UCSD-AML1 (cell line): ENCODE results near the gene GFPT2.

ENCODE experiments used
- DNase-seq: peaks from one replicate; lab custom pipeline; 2025; ENCODE audit not compliant: unreplicated experiment; lab: John Stamatoyannopoulos, UW

Gene GFPT2

DNA sequence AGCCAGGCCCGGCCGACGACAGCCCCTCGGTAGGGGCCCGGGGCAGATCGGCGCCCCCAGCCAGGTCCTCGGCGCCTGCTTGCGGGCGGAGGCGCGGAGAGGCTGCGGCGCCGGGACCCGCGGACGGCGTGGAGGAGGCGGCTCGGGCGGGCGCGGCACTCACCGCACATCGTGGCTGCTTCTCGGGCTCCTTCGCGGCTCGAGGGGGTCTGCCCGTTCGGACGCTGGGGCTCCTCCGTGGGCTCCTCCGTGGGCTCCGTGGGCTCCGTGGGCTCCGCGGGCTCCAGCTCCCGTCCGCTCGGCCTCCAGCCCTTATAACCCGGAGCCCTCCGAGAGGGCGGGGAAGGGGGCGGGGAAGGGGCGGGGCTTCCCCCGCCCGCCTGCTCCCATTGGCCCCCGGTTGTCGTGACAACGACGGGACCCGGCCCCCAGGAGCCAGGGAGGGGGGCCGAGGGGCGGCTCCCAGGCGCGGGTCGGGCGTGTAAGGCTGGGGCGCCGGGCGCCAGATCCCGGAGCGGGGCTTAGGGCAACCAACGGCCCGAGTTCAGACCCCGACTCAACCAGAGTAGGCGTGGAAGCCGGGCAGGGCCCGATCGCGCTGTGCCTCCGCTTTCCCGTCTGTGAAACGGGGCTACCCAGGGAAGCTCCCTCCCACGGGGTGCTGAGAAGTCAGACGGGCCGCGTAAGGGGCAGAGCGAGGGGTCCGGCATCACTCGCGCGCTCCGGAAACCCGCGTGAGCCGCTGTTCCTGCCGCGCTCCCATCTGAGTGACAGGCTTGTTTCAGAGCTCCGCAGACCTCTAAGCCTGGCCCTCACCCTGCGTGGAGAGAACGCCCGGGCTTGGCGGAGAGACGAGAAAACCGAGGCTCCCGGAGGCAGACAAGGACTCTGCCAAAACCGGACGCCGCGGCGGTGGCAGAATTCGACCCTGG, at the start of gene GFPT2:
Gene GFPT2, minus strand, starts transcription at position 289 of the 932 bp plus-strand sequence. Its CDS starts 119 bp downstream, at position 170.
- DNase-seq: peak; percentile 61

DNA sequence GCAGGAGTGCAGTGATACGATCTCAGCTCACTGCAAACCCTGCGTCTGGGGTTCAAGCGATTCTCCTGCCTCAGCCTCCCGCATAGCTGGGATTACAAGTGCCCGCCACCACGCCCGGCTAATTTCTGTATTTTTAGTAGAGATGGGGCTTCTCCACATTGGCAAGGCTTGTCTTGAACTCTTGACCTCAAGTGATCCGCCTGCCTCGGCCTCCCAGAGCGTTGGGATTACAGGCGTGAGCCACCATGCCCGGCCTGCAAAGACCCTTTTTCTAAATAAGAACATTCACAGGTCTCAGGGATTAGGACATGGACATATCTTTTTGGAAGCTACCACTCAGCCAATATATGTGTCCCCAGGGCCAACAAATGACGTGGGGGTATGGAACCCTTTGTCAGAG, 49.6 kb upstream of the GFPT2 start:
- DNase-seq: no peak

DNA sequence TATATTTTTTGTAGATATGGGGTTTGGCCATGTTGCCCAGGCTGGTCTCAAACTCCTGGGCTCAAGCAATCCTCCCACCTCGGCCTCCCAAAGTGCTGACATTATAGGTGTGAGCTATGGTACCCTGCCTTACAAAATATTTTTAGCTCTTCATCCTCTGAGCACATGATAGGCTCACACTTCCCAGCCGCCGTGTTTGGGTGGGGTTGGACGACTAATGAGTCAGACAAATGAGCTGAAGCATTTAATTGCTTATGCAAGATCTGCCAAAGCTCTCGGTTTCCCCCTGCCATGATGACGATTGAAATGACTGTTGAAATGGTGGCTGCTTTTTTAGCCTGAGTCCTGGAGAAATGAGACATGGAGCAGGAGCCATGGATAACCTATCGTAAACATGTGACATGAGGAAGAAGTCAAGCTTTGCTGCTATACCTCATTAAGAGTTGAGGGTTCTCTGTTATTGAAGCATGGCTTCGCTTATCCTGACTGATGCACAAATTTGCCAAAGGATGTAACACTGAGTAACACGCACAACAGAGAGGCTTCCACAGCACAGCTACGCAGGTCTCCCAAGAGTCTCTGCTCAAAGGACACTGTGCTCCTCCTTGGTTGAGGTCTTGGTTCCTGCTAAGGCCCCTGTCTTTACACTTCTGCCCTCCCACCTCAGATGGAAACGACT, 48.2 kb upstream of the GFPT2 start:
- DNase-seq: no peak

DNA sequence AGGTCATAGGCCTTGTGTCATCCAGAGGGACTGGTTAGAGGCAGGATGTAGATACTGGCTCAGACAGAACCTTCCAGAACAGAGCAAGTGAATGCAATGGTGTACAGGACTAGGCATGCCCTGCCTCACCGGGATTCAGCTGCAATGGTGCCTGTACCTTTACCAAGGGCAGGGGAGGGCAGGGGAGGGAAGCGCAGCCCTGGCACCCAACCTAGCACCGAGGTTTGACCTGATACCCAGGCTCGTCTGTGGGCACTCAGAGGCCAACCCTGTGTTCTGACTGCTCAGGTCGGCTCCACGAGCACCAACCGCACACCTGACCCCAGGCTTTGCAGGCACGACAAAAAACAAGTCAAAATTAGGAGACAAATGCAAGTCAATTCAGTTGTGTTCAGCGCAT, 47.3 kb upstream of the GFPT2 start:
- DNase-seq: no peak

DNA sequence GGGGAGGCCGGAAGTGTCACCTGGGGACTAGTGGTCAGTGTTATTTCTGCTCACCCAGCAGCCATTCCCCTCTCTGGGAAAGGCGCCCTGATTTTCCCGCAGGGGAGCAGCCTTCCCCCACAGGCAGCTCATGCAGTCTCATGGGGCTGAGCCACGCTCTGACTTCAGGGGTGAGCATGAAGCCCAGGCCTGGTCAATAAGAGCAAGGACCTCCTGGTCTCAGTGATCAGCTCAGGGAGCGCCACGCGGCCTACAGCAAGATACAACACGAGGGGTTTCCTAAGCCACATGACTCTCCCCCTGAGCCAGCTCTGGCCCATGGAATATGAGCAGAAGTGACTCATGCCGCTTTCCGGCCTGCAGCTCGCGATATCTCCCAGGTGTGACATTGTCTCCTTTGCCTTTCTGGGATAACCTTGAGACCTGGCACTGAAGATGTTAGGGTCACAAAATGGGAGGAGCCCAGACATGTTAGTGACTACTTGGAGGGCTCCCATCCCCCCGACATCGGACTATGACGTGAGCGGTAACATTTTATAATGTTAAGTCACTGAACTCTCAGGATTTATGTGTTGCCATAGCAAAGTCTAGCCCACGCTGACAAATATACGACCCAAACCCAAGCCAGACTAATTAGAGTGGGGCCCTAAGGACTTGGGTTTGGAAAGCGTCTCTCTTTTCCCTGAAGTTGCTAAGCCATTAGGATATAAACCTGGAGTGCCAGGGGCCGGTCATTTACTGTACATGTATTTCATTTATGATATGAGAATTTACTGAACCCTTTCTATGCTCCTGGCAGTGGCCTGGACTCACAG, 46.5 kb upstream of the GFPT2 start:
- no peak for DNase-seq

DNA sequence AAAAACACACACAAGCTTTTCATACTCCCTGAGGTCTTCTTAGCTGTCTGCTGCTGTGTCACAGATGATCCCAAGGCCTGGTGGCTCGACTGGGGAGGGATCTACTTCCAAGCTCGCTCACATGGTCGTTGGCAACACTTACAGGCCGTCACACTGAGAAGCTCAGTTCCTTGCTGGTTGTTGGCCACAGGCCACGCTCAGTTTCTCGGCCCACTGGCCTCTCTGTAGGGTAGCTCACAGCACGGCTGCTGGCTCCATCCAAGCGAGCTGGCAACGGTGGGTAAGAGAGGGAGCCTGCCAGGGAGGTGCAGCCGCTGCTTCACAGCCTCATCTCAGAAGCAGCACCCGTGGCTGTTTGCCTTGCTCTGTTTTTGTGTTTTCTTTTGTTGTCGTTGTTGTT, 43.8 kb upstream of the GFPT2 start:
- no peak for DNase-seq

DNA sequence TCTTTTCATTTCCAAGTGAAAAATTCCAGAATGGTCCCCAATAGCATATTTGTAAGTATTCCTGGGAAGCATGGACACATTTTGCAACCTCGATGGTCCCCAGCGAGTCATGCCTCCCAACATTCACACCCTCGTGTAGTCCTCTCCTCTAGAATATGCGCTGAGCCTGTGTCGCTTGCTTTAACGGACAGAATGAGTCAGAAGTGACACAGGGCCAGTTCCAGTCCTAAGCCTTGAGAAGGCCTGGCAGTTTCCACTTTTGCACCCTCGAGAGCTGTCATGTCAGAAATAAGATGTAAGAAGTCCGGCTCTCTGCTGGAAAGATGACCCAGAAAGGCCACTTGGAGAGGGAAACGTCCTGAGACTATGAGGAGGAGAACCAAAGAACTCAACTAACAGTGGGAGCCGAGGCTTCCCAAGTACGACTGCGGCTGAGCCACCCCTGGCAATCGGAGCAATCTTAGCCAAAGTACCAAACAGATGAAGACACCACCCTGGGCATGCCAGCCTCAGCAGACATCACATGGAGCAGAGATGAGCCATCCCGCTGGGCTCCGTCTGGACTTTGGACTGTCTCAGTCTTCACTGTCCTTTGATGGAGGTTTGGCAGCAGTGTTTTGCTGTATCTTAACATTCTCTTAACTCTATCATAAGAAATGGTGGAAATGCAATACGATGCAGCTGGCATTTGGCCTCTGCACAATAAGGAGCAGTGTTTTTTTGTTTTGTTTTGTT, 42.6 kb upstream of the GFPT2 start:
- DNase-seq: no peak

DNA sequence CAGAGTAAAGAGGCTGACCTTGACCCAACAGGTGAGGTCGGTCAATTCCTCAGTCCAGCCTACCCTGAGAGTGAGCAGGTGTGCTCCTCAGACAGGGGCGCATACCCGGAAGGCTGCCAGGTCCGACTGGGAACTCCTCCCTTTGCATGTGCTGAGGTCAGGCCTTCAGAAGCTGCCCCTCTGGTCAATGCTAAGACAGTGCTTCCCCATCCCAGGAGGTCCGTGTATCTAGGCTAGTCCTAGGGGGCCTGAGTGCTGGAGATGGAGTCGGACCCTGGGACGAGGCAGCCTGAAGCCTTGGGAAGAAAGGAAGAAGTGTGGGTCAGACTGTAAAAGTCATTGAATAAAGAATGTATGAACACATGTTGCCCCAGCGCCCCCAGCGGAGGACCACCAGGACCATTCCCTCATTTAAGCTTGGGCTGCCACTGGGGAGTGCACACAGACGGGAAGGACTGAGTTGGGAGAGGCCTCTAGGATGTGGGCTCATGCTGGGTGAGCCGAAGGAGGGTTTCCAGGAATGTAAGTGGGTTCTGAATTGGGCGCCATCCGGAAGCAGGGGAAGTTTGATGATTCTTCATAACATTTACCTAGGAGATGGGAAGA, 41.0 kb upstream of the GFPT2 start:
- DNase-seq: no peak

DNA sequence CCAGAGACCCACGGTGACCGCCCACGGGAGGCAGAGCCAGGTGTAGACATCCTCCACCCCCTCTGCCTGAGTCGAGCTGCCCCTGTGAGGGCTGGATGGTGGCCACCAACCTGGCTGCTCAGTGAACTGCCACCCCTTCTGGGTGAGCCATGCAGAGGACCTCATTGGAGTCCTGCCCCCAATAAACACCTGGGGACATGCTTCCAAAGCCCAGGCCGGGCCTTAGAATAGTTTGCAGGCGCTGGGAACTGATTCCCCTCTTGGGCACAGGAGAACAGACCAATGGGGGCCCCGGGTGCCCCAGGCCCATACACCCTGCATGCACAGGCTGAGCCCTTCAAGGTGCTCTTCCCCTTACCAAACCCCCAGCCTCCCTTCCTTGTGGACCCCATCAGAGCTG, 38.1 kb upstream of the GFPT2 start:
- no peak for DNase-seq

DNA sequence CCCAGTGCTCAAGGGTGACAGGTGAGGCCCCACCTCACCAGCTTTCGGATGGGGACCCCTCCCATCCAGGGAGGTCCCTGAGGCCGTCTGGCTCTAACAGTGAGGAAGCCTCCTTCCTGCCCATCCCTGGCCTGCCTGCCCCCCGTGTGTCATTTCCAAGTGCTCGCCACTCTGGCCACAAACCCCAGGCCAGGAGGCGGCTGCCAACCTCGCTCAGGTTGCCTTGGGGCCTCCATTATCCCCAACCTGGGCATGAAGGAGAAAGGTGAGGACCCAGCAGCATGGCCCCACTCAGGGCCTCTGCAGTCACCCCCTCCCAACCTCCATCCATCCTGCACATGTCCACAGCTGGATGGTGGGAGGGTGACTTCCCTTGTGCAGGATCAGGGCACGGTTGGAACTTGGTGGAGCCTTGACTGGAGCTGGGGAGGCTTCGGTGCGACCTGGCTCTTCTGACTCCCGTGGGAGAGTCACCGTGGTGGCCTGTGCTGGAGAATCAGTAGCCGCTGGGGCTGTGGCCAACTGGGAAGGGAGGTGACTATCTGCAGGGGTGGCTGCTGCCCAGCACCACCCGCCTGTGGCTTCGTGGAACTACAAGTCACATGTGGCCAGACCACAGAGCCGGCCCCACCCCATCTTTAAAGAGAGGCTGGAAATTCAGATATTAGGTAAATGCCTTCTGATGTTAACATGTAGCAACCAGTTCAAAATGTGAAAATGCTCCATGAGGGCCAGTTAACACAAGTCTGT, 37.5 kb upstream of the GFPT2 start:
- no peak for DNase-seq

DNA sequence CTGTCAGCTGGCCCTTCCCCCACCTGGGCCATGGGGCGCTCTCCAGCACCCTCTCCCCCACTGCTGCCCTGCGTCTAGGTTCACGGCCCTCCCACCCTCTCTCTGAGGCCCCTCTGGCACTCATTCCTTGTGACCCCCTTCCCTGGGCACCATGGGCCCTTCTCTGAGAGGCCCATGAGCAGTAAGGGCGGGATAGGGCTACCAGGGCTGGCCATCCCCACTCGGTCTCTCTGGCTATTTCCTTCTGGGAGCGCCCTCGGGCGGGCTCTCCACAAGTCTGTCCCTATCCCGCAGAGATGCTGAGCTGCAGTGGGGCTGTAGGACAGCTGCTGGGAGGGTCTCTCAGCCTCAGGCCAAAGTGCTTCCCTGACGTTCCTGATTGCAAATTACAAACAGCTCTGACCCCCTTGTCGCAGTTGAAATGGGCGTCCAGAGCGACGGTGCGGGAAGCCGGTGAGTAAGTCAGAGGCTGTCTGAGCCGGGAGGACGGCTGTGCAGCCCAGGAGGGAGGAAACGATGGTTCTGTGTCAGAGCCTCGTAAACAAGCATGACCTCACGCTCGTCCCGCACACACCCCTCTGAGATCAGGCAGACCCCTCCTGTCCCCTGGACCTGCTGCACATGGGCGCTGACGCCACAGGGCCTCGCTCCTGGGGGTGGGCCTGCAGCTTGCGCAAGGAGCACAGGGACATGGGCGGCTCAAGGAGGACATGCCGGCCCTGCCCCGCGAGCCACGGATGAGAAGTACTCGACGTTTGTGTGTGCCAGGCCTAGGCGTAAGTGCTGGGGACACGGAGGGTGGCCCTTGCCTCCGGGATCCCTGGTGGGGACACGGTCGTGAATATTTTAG, 36.3 kb upstream of the GFPT2 start:
- DNase-seq: no peak

DNA sequence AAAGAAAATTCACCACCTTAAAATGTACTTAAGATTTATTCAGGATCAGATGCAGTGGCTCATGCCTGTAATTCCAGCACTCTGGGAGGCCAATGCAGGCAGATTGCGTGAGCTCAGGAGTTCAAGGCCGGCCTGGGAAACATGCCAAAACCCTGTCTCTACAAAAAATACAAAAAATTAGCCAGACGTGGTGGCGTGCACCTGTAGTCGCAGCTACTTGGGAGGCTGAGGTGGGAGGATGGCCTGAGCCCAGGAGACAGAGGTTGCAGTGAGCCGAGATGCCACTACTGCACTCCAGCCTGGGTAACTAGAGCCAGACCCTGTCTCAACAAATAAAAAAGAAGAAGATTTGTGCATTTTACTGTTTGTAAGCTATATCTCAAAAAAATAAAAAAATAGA, 34.7 kb upstream of the GFPT2 start:
- no peak for DNase-seq

DNA sequence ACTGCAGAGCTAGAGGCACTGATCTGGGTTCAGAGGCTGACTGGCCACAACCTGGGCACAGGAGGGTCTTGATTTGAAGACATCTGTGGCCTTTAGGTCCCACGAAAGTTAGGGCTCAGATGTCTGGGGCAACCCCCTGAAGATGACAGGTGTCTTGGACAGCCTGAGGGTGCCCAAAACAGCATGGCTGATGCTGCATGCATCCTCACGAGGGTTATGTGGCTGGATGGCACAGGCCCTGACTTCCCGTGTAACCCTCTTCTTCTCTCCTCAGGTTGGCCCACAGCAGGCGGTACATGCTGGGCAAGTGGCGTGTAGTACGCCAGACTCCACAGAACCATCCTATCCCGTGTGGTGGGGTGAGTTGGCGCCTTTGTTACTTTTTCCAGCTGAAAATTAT, 29.8 kb upstream of the GFPT2 start:
- no peak for DNase-seq

DNA sequence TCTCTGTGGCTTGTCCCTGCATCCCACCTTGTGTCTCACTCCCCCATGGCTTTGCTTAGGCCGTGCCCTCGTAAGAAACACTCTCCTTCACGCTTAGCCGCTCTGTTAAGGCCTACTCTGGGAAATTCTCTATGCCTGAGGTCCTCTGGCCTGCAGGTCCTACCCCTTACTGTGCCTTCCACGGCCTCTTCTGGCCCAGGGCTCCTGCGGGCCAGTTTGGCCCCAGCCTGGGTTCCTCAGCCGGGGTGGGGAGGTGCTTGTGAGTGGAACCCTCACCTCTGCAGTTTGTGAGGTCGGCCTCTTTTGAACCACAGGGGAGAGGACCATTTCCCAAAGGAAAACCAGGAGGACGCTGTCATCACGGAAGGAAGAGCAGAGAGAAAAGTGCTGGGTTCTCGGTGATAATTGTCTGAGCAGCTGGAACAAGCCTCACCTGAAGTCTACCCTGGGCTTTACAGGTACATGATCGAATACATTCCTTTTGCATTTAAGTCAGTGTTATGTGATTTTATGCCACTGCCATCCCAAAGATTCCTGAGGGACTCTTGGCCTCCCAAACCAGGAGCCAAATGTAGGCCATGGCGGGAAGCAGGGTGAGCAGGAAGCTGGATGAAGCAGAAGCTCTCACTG, 28.8 kb upstream of the GFPT2 start:
- no peak for DNase-seq

DNA sequence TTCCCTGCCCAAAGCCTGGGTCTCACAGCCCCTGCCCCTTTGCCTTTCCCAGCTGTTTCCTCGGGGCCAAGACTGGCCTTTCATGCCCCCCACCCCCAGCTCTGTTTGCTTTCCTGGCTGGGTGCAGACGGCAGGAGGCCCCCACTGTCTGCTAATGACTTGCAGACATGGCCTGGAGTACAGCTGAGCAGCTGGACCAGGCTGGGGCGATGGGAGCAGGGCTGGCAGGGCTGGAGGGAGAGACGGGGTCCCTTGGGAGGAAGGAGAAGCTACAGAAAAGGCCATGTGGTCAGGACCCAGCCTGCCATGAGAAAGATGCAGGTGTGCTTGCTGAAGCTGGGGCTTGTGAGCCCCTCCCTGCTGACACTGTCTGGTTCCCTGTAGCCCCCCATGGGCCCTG, 28.3 kb upstream of the GFPT2 start:
- no peak for DNase-seq

DNA sequence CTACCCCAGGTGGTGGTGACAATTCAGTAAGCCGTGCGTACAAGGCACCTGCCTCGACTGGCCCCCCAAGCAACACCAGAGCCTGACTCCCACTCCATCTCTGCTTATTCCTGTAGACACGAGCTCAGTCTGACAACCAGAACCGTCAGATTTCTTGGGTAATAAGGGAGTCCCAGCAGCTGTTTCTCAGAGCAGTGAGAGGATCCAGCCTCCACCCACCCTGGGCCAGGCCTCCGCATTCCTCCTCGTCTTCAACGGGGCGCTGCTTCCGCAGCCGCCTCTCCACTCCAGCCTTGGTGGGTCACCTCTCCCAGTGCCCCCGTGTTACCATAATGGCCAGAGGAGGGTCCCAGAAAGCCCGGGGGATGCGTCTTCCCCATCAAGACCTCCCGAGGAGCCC, 27.7 kb upstream of the GFPT2 start:
- DNase-seq: no peak

DNA sequence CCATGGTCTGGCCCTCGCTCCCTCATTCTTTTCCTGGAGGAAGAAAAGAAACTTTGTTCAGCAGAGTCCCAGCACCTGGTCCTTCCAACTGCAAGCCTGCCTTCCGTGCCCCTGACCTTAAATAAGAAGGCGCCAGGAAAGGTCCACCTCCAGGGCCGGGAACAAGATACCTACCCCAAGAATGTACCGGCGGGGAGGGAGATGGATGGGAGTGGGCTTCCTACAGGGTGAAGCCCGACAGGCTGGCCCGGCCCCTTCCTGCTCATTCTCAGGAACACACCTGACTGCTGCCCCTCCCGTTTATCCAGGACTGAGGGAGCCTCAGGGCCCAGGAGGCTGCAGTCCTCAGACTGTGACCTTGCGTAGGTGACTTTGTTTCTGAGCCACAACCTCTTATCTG, 27.3 kb upstream of the GFPT2 start:
- DNase-seq: no peak

DNA sequence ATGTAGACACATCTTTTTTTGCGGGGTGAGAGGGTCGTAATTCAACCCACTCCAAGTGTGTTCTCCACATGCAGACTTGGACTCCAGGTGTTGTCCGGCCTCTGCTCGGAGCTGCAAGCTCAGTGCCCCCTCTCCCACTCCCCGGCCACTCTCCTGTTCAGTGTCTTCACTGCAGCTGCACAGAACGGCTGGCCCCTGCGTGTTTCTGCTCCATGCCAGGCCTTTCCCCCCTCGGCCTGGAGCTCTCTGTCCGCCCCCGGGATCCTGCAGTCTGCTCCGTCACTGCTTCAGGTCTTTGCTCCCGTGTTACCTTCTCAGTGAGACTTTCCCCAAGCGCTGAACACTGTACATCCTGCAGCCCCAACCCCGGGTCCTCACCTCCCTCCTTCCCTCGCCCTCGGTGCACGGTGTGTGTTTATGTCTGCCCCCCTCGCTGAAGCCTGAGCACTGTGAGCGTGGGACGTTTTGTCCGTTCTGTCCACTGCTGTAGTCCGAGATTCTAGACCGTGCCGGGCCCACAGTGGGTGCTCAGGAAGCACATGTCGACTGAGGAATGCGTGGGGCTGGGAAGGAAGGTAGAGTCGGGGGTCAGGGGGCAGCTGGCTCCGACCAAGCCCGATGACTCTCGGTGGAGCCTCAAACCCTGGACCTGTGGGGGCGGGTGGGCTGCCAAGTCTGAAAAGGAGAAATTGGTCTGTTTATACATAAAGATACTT, 26.4 kb upstream of the GFPT2 start:
- no peak for DNase-seq
